ENCODE data around the gene INTS7.

The INTS7 gene

DNA sequence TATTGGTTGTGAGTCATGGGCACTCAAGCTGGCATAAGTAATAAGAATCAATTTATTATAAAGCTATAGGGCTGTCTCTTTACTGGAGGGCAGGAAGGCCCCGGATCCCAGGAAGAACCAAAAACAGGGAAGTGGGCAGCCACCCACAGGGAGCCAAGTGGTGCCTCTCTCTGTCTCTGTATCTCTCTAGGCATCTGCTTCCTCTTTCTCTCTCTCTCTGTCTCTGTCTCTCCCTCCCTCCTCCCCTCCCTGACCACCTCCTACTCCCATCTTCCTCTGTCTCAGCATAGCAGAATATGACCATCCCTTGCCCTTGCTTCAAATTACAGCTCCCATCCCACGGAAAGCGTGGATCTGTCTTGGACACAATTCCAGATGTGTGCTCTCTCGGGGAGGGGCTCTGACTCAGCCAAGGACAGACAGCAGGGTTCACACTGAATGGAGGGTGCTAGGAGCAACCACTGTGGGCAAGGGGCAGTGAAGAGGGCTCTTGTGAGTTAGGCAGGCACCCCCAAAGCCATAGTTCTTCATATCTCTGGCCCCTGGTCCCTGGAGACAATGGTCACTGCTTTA lies 124.4 kb downstream of the INTS7 start:
- DNase-seq (ENCODE audit: low read depth in 1 of 2, low spot score in 1 of 2) = no peak

DNA sequence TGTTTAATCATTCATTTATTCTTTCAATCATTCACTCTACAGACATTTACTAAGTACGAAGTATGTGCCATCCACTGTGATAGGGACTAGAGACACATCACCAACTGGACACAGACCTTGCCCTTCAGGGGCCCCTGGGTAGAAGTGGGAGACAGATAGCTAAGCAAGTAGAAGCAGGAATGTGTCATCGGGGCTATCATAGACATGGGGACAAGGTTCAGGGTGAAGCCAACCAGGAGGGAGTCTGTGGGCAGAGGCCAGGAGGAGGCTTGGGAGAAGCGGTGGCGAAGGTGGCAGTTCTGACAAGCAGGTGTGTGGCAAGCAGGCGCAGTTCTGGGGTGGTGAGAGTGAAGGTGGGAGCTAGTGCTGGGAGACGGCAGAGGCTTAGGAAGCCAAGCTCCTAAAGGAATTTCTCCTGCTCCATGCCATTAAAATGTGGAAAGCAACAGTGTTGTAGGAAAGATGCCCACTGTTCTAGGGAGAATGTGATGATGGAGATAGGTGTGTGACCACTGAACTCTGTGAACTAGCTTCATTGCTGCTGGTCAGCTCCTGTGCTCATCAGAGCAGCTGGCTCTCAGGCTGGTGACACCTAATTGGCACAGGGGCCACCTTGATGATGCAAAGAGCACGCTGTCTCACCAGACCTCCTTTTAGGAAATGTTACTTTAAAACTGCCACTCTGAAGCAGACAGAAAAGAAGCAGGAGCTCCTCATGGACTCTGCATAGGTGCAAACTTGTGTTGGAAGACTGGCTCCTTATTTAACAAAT lies 125.1 kb downstream of the INTS7 start:
- no peak for DNase-seq (ENCODE audit: low read depth in 1 of 2, low spot score in 1 of 2)

DNA sequence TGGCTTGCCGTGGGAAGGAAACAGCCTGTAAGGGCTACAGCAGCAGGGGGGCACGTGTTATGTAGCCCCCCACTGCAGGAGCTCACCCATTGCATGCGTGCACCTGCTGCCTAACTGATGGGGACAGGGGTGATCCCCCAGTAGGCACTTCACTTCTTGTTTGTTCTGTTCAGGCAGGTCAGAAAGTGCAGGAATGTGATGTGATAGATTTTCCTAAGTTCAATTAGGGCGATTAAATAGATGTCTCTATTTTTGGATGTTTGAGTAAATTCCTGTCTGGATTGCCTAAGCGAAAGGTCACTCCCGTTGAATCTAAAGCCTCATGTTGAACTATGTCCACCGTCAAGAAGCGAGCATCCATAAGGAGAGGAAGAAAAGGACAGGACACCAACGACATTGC lies 126.0 kb downstream of the INTS7 start:
- no peak for DNase-seq (ENCODE audit: low read depth in 1 of 2, low spot score in 1 of 2)

DNA sequence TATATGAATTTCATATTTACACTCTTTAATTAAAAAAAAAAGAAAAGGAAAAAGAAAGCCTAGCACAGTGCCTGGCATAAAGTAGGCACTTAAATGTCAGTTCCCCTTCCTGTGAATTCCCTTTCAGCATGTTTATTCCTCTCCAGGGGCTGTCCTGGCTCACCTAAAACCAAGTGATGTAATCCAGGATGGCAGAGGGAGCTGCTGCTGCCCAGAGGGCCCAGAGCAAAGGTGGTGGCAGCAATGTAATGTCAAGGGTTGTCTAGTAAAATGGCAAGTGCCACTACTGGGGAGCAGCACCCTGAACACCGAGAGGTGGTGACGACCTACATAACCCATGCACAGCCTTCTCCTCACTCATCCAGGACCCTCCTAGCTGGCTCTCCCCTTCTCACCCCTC lies 126.4 kb downstream of the INTS7 start:
- DNase-seq (ENCODE audit: low read depth in 1 of 2, low spot score in 1 of 2) = no peak

DNA sequence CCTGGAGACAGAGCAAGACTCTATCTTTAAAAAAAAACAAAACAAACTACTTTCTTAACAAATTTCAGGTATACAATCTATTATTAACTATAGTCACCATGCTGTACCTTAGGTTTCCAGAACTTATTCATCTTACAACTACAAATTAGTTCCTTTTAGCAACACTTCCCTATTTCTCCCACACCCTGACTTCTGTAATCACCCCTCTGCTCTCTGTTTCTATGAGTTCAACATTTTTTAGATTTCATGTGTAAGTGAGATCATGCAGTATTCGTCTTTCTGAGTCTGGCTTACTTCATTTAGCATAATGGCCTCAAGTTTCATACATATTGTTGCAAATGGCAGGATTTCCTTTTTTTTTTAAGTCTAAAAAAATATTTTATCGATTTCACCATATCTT lies 126.9 kb downstream of the INTS7 start:
- DNase-seq (ENCODE audit: low read depth in 1 of 2, low spot score in 1 of 2) = no peak

DNA sequence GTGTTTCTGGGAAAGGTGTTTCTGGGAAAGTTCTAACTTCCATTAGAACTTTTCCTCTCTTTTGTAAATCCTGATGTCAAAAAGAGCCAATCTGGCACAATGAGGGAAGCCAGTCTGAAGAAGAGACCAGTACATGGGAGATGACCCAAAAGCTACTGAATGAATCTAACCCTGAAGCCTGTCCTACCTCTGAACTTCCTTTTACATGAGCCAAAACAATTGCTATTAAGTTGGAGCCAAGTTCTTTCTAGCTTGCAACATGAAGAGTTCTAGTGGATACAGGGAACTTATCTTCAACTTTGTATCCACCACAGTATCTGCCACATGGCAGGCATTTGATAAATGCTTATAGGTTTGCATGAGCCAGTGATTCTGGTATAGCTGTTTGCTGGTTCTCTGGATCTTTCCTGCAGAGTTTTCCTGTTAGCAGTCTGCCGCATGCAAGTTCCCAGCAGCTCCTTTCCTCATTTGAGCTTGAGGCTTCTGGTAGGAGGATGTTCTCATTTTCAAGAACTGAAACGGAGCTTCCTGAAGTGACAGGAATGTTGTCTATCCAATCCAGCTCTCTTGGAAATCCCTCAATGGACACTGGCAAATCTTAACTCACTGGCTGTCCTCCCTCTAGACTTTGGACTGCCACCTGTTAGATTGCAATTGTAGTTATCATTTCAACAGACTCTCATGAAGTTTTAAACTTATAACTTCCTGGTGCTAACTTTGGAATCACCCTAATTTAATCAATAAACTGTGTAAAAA lies 131.7 kb downstream of the INTS7 start:
- DNase-seq (ENCODE audit: low read depth in 1 of 2, low spot score in 1 of 2) = no peak

DNA sequence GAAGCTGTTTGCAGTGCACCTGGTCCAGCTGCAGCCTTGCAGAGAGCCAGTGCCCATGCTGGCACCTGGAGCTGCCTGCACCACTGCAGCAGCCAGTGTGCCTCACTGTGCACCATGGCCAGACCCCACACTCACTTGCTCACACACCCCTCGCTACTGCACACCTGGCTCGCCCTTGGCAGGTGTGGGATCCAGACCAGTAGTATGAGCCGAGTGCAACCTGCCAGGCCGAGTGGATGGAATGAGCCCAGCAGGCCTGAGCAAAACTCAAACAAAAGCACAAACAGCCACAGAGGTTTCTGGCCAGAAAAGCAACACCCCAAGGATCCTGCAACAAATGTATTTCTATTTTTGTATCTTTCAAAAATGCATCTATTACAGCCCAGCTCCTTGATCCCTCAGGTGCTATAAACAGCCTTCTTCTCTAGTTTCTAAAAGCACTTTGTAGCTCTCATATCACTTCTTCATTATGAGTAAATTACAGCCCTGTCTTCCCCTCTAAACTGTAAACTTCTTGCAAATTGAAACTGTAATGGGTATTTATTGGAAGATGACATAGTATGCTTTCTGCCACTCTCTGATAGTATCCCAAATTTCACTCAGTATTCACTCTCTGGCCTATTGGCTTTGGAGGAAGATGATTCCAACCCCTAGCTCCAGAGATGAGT lies 132.6 kb downstream of the INTS7 start:
- DNase-seq (ENCODE audit: low read depth in 1 of 2, low spot score in 1 of 2) = no peak

DNA sequence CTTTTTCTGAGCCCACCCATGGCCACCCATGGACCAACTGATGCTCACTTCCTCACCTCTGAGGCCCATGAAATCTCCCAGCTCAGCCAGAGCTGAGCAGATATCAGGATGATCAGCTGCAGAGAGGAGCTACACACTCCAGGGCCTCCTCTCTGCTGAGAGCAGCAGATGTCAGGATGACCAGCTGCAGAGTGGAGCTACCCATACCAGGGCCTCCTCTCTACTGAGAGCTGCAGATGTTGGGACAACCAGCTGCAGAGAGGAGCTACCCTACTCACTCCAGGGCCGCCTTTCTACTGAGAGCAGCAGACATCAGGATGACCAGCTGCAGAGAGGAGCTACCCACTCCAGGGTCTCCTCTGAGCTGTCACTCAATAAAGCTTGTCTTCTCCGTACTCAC lies 133.4 kb downstream of the INTS7 start:
- no peak for DNase-seq (ENCODE audit: low read depth in 1 of 2, low spot score in 1 of 2)

DNA sequence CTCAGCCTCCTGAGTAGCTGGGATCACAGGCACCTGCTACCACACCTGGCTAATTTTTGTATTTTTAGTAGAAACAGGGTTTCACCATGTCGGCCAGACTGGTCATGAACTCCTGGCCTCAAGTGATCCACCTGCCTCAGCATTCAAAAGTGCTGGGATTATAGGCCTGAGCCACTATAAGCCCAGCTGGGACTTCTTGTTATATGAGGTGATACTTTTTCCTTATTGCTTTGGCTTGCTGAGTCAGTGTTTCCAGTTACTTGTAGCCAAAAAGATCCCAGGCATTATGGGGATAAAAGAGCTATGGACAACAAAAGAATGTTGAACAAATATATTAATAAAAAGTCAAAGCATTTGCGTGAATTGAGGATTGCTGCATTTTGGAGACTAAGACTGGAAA lies 134.9 kb downstream of the INTS7 start:
- DNase-seq (ENCODE audit: low read depth in 1 of 2, low spot score in 1 of 2) = no peak

DNA sequence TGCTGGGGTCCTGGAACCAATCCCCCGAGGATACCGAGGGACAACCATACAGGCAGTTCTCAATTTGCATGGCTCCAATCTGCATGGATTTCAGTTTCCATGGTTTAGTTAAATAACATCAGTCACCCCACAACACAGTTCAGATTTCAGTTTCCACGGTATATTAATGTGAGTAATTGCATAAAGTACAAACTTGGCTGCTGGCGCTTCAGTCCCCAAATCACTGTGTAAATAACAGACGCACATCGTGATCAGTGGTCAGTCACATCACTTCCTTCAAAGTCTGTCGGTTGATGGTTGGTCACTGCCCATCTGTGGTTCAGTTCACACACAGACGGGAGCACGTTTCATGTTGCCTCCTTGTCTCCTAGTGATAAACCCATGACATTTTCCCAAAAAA lies 138.4 kb downstream of the INTS7 start:
- DNase-seq (ENCODE audit: low read depth in 1 of 2, low spot score in 1 of 2) = no peak

DNA sequence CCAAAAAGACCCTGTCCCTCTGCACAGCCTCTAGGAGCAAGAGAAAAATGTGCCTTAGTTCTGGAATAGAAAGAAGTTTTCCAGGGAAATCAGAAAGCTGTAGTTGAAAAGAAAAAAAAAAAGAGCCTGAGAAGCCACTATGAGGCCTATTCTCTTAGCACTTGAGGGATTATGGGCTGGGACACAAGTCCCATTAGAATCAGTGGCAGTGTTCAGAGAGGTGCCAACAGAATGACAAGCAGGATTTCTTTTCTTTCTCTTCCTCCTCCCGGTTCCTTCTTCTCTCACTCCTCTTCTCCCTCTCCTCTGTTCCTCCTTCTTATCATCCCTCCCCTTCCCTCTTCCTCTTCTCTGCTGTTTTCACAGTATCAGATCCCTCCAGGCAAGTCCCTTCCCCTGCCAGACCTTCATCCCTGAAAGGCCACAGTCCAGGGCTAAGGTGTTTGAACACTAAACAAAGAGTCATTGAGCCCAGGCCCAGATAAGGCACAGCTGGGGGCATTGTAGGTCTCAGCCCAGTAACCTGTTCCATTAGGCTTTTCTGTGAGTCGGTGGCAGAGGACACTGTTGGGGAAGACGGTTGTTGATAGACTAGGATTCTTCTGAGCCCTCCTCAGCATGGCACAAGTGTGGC lies 140.1 kb downstream of the INTS7 start:
- no peak for DNase-seq (ENCODE audit: low read depth in 1 of 2, low spot score in 1 of 2)

DNA sequence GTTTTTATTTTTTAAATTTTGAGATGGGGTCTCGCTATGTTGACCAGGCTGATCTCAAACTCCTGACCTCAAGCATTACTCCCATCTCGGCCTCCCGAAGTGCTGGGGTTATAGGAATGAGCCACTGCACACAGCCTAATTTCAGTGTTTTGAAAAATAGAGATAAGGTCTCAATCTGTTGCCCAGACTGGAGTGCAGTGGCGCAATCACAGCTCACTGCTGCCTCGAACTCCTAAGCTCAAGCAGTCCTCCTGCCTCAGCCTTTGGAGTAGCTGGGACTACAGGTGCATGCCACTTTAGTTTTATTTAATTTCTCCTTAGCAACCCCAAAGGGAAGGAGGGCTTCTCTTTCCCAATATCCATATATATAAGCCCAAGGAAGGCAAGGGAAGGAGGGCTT lies 141.0 kb downstream of the INTS7 start:
- DNase-seq (ENCODE audit: low read depth in 1 of 2, low spot score in 1 of 2) = no peak

DNA sequence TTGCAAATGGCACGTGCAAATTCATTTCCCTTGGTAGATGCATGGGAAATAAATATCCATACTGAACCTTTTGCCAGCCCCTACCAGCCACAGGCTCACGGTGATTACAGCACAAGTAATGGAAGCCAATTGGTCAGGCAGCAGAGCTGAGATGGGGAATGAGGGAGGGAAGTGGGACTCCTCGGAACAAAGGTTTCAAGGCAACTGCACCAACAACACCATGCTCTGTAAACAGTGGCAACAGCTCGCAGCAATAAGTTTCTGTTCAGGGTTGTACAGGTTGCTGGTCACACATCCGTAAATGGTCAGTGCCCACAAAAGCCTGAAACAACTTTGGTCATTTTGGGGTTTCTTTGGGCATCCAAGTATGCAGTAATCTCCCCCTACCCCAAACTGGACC lies 142.1 kb downstream of the INTS7 start:
- no peak for DNase-seq (ENCODE audit: low read depth in 1 of 2, low spot score in 1 of 2)

DNA sequence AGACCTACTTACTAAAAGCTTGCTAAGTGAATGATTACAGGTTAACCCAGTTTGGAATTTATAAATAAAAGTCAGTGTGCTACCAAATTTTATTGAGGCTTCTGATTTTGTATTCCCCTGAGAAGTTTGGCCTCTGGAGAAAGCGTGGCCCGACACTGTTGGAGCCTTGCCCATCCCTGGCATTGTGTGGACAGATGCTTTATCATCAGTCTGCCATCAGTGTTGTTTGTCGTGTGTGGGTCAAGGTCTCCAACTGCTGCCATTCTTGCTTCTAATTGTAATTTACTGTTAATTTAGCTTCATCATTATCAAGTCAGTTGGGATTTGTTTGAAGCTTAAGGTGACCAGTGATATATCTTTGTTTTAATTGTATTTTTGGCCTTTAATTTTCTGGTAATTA lies 142.8 kb downstream of the INTS7 start:
- DNase-seq (ENCODE audit: low read depth in 1 of 2, low spot score in 1 of 2) = no peak

DNA sequence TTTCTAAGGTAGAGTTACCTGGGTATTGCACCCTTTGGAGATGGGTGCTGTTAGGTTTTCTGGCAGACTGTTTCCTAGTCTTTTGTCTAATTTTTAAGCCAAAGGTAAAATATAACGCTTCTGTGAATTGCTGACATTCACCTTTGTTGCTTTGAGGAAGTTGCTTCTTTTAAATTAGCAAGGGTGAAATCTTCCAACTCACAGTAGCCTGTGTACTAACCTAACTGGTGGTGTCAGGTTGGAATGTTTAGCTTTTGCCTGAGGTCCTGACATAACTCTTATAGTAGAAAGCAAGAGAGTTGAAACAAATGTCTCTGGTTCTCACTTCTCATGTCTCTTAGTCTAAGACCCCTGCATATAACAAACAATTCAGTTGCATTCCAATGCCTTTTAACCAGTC lies 143.6 kb downstream of the INTS7 start:
- no peak for DNase-seq (ENCODE audit: low read depth in 1 of 2, low spot score in 1 of 2)

Measured in activated T-helper 1 cell treated with anti-CD3 and anti-CD28 coated beads, Interleukin-2, amount 50 U/mL, for 16 hours (primary cell).